GM21528 (cell line): ENCODE results near the gene POLR3GL.
A peak's percentile ranks its signal among the peaks of the same experiment; 100 is the strongest.

Experiments
- ATAC-seq: cut with Tn5 transposase; IDR thresholded peaks from one replicate; pipeline ENCODE4 v1.9.1; 2021; ENCODE audit warnings: mild to moderate bottlenecking, moderate library complexity; ENCODE audit not compliant: unreplicated experiment, low FRiP score

The POLR3GL gene

GRCh38 chr1:145967288-145967687 lies 2.8 kb downstream of the POLR3GL start:
- no peak for ATAC-seq

- no peak for ATAC-seq
These were observed 8.1 kb downstream of the POLR3GL start for GRCh38 chr1:145972580-145972979.

GRCh38 chr1:145974721-145975120 lies 10.2 kb downstream of the POLR3GL start:
- no peak for ATAC-seq

- no peak for ATAC-seq
These were observed 10.7 kb downstream of the POLR3GL start for GRCh38 chr1:145975216-145975615.

GRCh38 chr1:145977016-145977415 lies 12.5 kb downstream of the POLR3GL start:
- no peak for ATAC-seq

- ATAC-seq, result no peak
These were observed 13.3 kb downstream of the POLR3GL start for GRCh38 chr1:145977486-145978470.

GRCh38 chr1:145978471-145978853 lies 14.0 kb downstream of the POLR3GL start:
- no peak for ATAC-seq

GRCh38 chr1:145978854-145979745 lies 14.6 kb downstream of the POLR3GL start:
- peak; percentile 85 for ATAC-seq

- ATAC-seq, result peak; percentile 11
These were observed 15.4 kb downstream of the POLR3GL start for GRCh38 chr1:145979746-145980456.

- no peak for ATAC-seq
These were observed 16.0 kb downstream of the POLR3GL start for GRCh38 chr1:145980457-145980994.

- ATAC-seq, result no peak
These were observed 17.7 kb downstream of the POLR3GL start for GRCh38 chr1:145982010-145982723.

GRCh38 chr1:145983206-145983675 lies 18.8 kb downstream of the POLR3GL start:
- ATAC-seq, result no peak

- ATAC-seq, result no peak
These were observed 19.7 kb downstream of the POLR3GL start for GRCh38 chr1:145983960-145984830.

GRCh38 chr1:145985129-145985501 lies 20.6 kb downstream of the POLR3GL start:
- no peak for ATAC-seq

- ATAC-seq, result no peak
These were observed 21.3 kb downstream of the POLR3GL start for GRCh38 chr1:145985502-145986439.

GRCh38 chr1:145986551-145986950 lies 22.1 kb downstream of the POLR3GL start:
- ATAC-seq, result no peak

GRCh38 chr1:145987926-145988325 lies 23.4 kb downstream of the POLR3GL start:
- ATAC-seq, result no peak

GRCh38 chr1:145988773-145989172 lies 24.3 kb downstream of the POLR3GL start:
- ATAC-seq, result no peak
